K562 (cell line): ENCODE results near the gene CRABP2. TPM values are rescaled to one million over a fixed set of nuclear protein-coding genes. Genes with fewer than 3 reads are reported as not detected.

Experiments used
- ATAC-seq: fragments of 200-7000 bp; cut with Tn5 transposase; 3 replicates; pipeline ENCODE4 v1.9.1; 2020; ENCODE audit warnings: moderate library complexity
- BruUV-seq: library from RNA; stranded (reverse); fragments of 400-500 nt; replicated peaks from 2 replicates; lab custom pipeline; 2021; lab: Mats Ljungman, UMichigan
- CTCF ChIA-PET: fragments of 300-600 bp; formaldehyde crosslinking; extraction: SDS; loops from one replicate; lab custom pipeline; 2021; ENCODE audit warnings: low intra/inter-chr PET ratio; lab: Yijun Ruan, JAX
- POLR2A ChIA-PET: fragments of 300-600, 350-650 bp; sonication (Branson Sonifier 250); formaldehyde crosslinking; extraction: SDS; loops from one replicate; lab custom pipeline; 2021; ENCODE audit warnings: antibody characterized with exemption, inconsistent platforms; lab: Yijun Ruan, JAX
- DNase-seq, 4 experiments: peaks; one replicate each; pipeline versions ENCODE4 v3.0.0 to v3.0.0-alpha.2; 2011 to 2018; ENCODE audit warnings: low spot score in 3 of 4, mixed read lengths in 3 of 4; ENCODE audit errors: extremely low read depth in 1 of 4
- FAIRE-seq: peaks from 2 replicates; lab custom pipeline; 2011; peaks lifted over from hg19 to GRCh38; lab: Jason Lieb, UNC
- H2AFZ ChIP-seq: 2 replicates; pipeline ENCODE4 v1.6.0; 2011; ENCODE audit warnings: low read depth, low read length, control low read depth, inconsistent platforms
- H3K27ac ChIP-seq: fragments of 200-600 bp; 3 replicates; pipeline ENCODE4 v1.8.0; 2011; ENCODE audit warnings: low read depth, mild to moderate bottlenecking, control low read depth, inconsistent platforms, low read length, moderate library complexity, mixed read lengths; ENCODE audit errors: extremely low read depth
- H3K27me3 ChIP-seq, 2 experiments: fragments of 300-600 bp in 1 of 2; 2 replicates in 1 of 2; 3 replicates in 1 of 2; pipeline versions ENCODE4 v1.6.0 to v1.8.0; 2011; ENCODE audit warnings: inconsistent platforms in 2 of 2, low read length in 2 of 2, mild to moderate bottlenecking in 1 of 2, mixed read lengths in 1 of 2, moderate library complexity in 1 of 2; ENCODE audit not compliant: control insufficient read depth in 2 of 2, insufficient read depth in 2 of 2
- H3K36me3 ChIP-seq: fragments of 300-600 bp; 3 replicates; pipeline ENCODE4 v1.8.0; 2011; ENCODE audit warnings: mild to moderate bottlenecking, low read length, inconsistent platforms; ENCODE audit not compliant: control insufficient read depth, insufficient read depth
- H3K4me1 ChIP-seq, 2 experiments: fragments of 200-600 bp in 1 of 2; replicated peaks in 1 of 2; 2 replicates in 1 of 2; 3 replicates in 1 of 2; pipeline versions ENCODE4 v1.5.1 to v1.8.0; 2011; ENCODE audit warnings: inconsistent platforms in 2 of 2, low read length in 2 of 2, mild to moderate bottlenecking in 1 of 2, mixed read lengths in 1 of 2, moderate library complexity in 1 of 2; ENCODE audit not compliant: control insufficient read depth in 2 of 2, insufficient read depth in 2 of 2
- H3K4me2 ChIP-seq: 2 replicates; pipeline ENCODE4 v1.6.1; 2011; ENCODE audit warnings: low read length, control low read depth, inconsistent platforms, mixed read lengths; ENCODE audit not compliant: insufficient read depth
- H3K4me3 ChIP-seq: fragments of 200-600 bp; sonication (generic), shearing (Covaris generic); 2 replicates; pipeline ENCODE4 v1.5.1; 2016; ENCODE audit warnings: control low read depth, inconsistent platforms
- H3K79me2 ChIP-seq: fragments of 200-600 bp; 3 replicates; pipeline ENCODE4 v1.8.0; 2011; ENCODE audit warnings: low read length, inconsistent platforms; ENCODE audit not compliant: control insufficient read depth, insufficient read depth
- H3K9ac ChIP-seq, 2 experiments: 2 replicates each; pipeline versions ENCODE4 v1.6.0 to v1.6.1; 2011; ENCODE audit warnings: low read depth in 2 of 2, low read length in 2 of 2, control low read depth in 1 of 2, inconsistent platforms in 1 of 2, mild to moderate bottlenecking in 1 of 2, mixed read lengths in 1 of 2; ENCODE audit not compliant: insufficient read depth in 1 of 2
- H3K9me1 ChIP-seq: one replicate; pipeline ENCODE4 v1.6.0; 2011; ENCODE audit warnings: inconsistent platforms, mild to moderate bottlenecking, low read length, moderate library complexity; ENCODE audit not compliant: control insufficient read depth, insufficient read depth
- H3K9me3 ChIP-seq: replicated peaks from 2 replicates; pipeline ENCODE4 v1.5.1; 2011; ENCODE audit warnings: low read depth, low read length, inconsistent platforms; ENCODE audit not compliant: control insufficient read depth, insufficient read depth
- H4K20me1 ChIP-seq: replicated peaks from 2 replicates; pipeline ENCODE4 v1.6.1; 2011; ENCODE audit warnings: low read length, inconsistent platforms, mixed read lengths; ENCODE audit not compliant: control insufficient read depth, insufficient read depth
- CEBPG ChIP-seq, 3 experiments: fragments of 200-800 bp in 1 of 3; sonication (Bioruptor generic) in 1 of 3; sonication (generic) in 1 of 3; formaldehyde crosslinking in 1 of 3; IDR thresholded peaks in 2 of 3; conservative IDR thresholded peaks in 1 of 3; 2 replicates each; pipeline versions ENCODE4 v1.6.1 to v1.8.0; 2016 to 2022; ENCODE audit warnings: missing compliant biosample characterization in 2 of 3, missing genetic modification characterization in 2 of 3, mild to moderate bottlenecking in 1 of 3, missing genetic modification reagents in 1 of 3
- FOXP1 ChIP-seq: sonication (generic); formaldehyde crosslinking; IDR thresholded peaks from 2 replicates; pipeline ENCODE4 v1.8.0; 2022; ENCODE audit warnings: mild to moderate bottlenecking, missing genetic modification reagents
- GATAD2B ChIP-seq: fragments of 450-650 bp; IDR thresholded peaks from 2 replicates; pipeline ENCODE4 v1.6.1; 2017; ENCODE audit warnings: mild to moderate bottlenecking, borderline replicate concordance
- HNRNPLL ChIP-seq: fragments of 200-400 bp; formaldehyde crosslinking; IDR thresholded peaks from 2 replicates; pipeline ENCODE4 v1.6.1; 2017; ENCODE audit warnings: low read length, low read depth, mild to moderate bottlenecking; ENCODE audit not compliant: poor library complexity, severe bottlenecking
- KDM4B ChIP-seq, 2 experiments: fragments of 450-650 bp in 1 of 2; sonication (generic) in 1 of 2; IDR thresholded peaks; 2 replicates each; pipeline ENCODE4 v1.6.1; 2016 to 2017; ENCODE audit warnings: borderline replicate concordance in 2 of 2, antibody characterized with exemption in 1 of 2, low read depth in 1 of 2, mild to moderate bottlenecking in 1 of 2
- LCOR ChIP-seq: sonication (generic); formaldehyde crosslinking; IDR thresholded peaks from 2 replicates; pipeline ENCODE4 v1.8.0; 2022; ENCODE audit warnings: mild to moderate bottlenecking, missing genetic modification reagents
- NONO ChIP-seq, 2 experiments: fragments of 200-400 bp in 1 of 2; fragments of 450-650 bp in 1 of 2; formaldehyde crosslinking in 1 of 2; IDR thresholded peaks; 2 replicates each; pipeline ENCODE4 v1.6.1; 2017; ENCODE audit warnings: low read depth in 2 of 2, mild to moderate bottlenecking in 2 of 2, moderate library complexity in 2 of 2, low read length in 1 of 2
- PHF8 ChIP-seq: fragments of 200-600 bp; sonication (generic); IDR thresholded peaks from 2 replicates; pipeline ENCODE4 v1.6.1; 2012; ENCODE audit warnings: mixed run types, mild to moderate bottlenecking, inconsistent platforms, low read length, moderate library complexity, borderline replicate concordance
- POLR2H ChIP-seq: IDR thresholded peaks from 2 replicates; pipeline ENCODE4 v1.6.1; 2016; ENCODE audit warnings: missing genetic modification characterization, low read depth, mild to moderate bottlenecking, control low read depth, missing compliant biosample characterization, moderate library complexity
- PRPF4 ChIP-seq: fragments of 200-400 bp; formaldehyde crosslinking; IDR thresholded peaks from one replicate; pipeline ENCODE4 v1.6.1; 2017; ENCODE audit warnings: low read length, low read depth, mild to moderate bottlenecking; ENCODE audit not compliant: insufficient read depth, poor library complexity, severe bottlenecking
- RBFOX2 ChIP-seq: fragments of 200-400 bp; formaldehyde crosslinking; IDR thresholded peaks from 2 replicates; pipeline ENCODE4 v1.6.1; 2017; ENCODE audit warnings: low read depth, mild to moderate bottlenecking, low read length, moderate library complexity
- ZNF592 ChIP-seq: fragments of 450-650 bp; IDR thresholded peaks from 2 replicates; pipeline ENCODE4 v1.6.1; 2017; ENCODE audit warnings: antibody characterized with exemption, mild to moderate bottlenecking
- ZNF766 ChIP-seq: fragments of 200-800 bp; sonication (Bioruptor generic); conservative IDR thresholded peaks from 2 replicates; pipeline ENCODE4 v1.6.1; 2016; ENCODE audit warnings: missing genetic modification characterization, missing compliant biosample characterization
- WGBS: fragments of 100-300 bp; shearing (Covaris generic); methylation state at CpG from one replicate; pipeline ENCODE4 v1.1.6; 2016; ENCODE audit warnings: low coverage, mixed read lengths; ENCODE audit not compliant: insufficient coverage; ENCODE audit errors: missing lambda C conversion rate; 5-methylcytosine and 5-hydroxymethylcytosine counted together
- in situ Hi-C: fragments of 300-500 bp; cut with MboI; formaldehyde crosslinking; loops from 4 replicates; pipeline ENCODE4 v1.15.0; 2018; ENCODE audit warnings: inconsistent platforms, mixed read lengths
- intact Hi-C: fragments of 100-400 bp; cut with micrococcal nuclease; formaldehyde crosslinking; loops from 2 replicates; pipeline ENCODE4 v1.14.2; 2022
- polyA plus RNA-seq, 8 experiments: library from polyadenylated mRNA; depleted of rRNA in 4 of 8; stranded (reverse) in 5 of 8; unstranded in 3 of 8; fragments of >200 nt; fragmentation: Nextera tagmentation in 2 of 8; fragmentation: Illumina TruSeq in 1 of 8; extraction: Ambion mirVana in 2 of 8; extraction: Trizol in 1 of 8; gene quantifications; 2 replicates each; pipeline versions ENCODE4 v1.2.1 to v1.2.3, GENCODE V29; 2011 to 2014; ENCODE audit warnings: inconsistent platforms in 1 of 8, missing spikeins in 1 of 8
- total RNA-seq, 7 experiments: library from RNA; depleted of rRNA in 6 of 7; stranded (reverse); fragments of >200 nt in 6 of 7; fragmentation: Illumina TruSeq in 2 of 7; extraction: Trizol in 2 of 7; gene quantifications; 2 replicates each; pipeline versions ENCODE4 v1.2.1 to v1.2.3, GENCODE V29; 2011 to 2021; ENCODE audit warnings: low replicate concordance in 1 of 7
- TF ChIP-seq, protein P1 (sequence below), 2 experiments: fragments of 200-800 bp in 1 of 2; sonication (Bioruptor generic) in 1 of 2; sonication (generic) in 1 of 2; formaldehyde crosslinking in 1 of 2; IDR thresholded peaks in 1 of 2; conservative IDR thresholded peaks in 1 of 2; 2 replicates each; pipeline versions ENCODE4 v1.5.0 to v1.6.1; 2016 to 2020; ENCODE audit warnings: missing compliant biosample characterization in 1 of 2, missing genetic modification characterization in 1 of 2, missing genetic modification reagents in 1 of 2

The CRABP2 gene
- total and polyA plus RNA-seq, 9 of the 15 experiments (the other 6 are each of a cell fraction or from before 2014, with no cell fraction given) = 0.30 to 2.5 (median 0.82) TPM

GRCh38 chr1:156751451-156751756 lies 46.0 kb upstream of the CRABP2 start, which contains the start of gene HDGF:
TSS of gene HDGF (minus strand) at chr1:156751675. CDS start at chr1:156751429, 246 bp downstream.
- CTCF ChIA-PET = no interaction called here
- Histone ChIP-seq H3K4me1 (peaks cover 36 to 37% of the 10 kb centered on the region in 2 experiments), H3K9me1 (no peaks in the 10 kb centered on the region), H3K9ac (peak within 1 kb of the TSS; percentile 94 to 99), H3K9me3 (no peaks in the 10 kb centered on the region), H3K4me2 (peak within 1 kb of the TSS; percentile 97), H3K27ac (peak within 1 kb of the TSS; percentile 89), H4K20me1 (peaks cover 14% of the 10 kb centered on the region), H3K36me3 (peaks cover 29% of the 10 kb centered on the region; the same call in 2 of the 3 replicates), H3K79me2 (peaks cover 82% of the 10 kb centered on the region), H2AFZ (peak within 1 kb of the TSS; percentile 72), H3K27me3 (no peaks in the 10 kb centered on the region), H3K4me3 (peak within 1 kb of the TSS; percentile 95)
- intact Hi-C loops = loop anchor here (2.0 kb wide), 1 partner anchor 15 kb away; the partner anchor contains the start of gene PRCC
- POLR2A ChIA-PET = interaction anchor here (0.6 to 3.0 kb wide), 11 partner anchors 10 to 163 kb away, joined by 3 to 30 read pairs (median 5); partner anchors contain the start of genes METTL25B, MRPL24, NTRK1 and PRCC
- ATAC-seq (no peak), FAIRE-seq (no peak), DNase-seq (no peak)
- WGBS = 0% methylated on average over 25 of the region's 48 CpGs
- BruUV-seq = no TSS peak
- in situ Hi-C loops = no loop called here
- TF ChIP-seq PRPF4 = no peak
- TF ChIP-seq ZNF766 (CRISPR knock-in tag) = peak; percentile 43; the same call in 1 of the 2 replicates
- peak; percentile 20 for TF ChIP-seq HNRNPLL
- TF ChIP-seq RBFOX2 = peak; percentile 71
- TF ChIP-seq ZNF592 = 0 out of 2 replicates have a peak, but pooled peaks have one; percentile 29
- TF ChIP-seq, protein P1, sequence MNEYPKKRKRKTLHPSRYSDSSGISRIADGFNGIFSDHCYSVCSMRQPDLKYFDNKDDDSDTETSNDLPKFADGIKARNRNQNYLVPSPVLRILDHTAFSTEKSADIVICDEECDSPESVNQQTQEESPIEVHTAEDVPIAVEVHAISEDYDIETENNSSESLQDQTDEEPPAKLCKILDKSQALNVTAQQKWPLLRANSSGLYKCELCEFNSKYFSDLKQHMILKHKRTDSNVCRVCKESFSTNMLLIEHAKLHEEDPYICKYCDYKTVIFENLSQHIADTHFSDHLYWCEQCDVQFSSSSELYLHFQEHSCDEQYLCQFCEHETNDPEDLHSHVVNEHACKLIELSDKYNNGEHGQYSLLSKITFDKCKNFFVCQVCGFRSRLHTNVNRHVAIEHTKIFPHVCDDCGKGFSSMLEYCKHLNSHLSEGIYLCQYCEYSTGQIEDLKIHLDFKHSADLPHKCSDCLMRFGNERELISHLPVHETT (CRISPR knock-in tag; conservative IDR thresholded peaks at IDR 0.05 in 1 of 2, IDR thresholded peaks at IDR 0.05 in 1 of 2) = peak in 1 of 2 experiments; percentile 59; a peak in 2 of 4 replicates
- TF ChIP-seq KDM4B (IDR thresholded peaks at IDR 0.05; ENCODE audit: borderline replicate concordance in 2 of 2, low read depth in 1 of 2) = 0 out of 4 replicates have a peak, but pooled peaks of 1 of the 2 experiments have one; percentile 25
- TF ChIP-seq GATAD2B = peak; percentile 49; the same call in 1 of the 2 replicates
- TF ChIP-seq POLR2H = 0 out of 2 replicates have a peak, but pooled peaks have one; percentile 20
- 0 out of 2 replicates have a peak, but pooled peaks have one; percentile 36 for TF ChIP-seq LCOR (CRISPR knock-in tag)
- peak; percentile 53; the same call in 1 of the 2 replicates for TF ChIP-seq PHF8
- no peak for TF ChIP-seq CEBPG (CRISPR knock-in tag; IDR thresholded peaks at IDR 0.05)
- TF ChIP-seq CEBPG (tag; conservative IDR thresholded peaks at IDR 0.05 in 1 of 2, IDR thresholded peaks at IDR 0.05 in 1 of 2) = peak in 1 of 2 experiments; percentile 60; a peak in 2 of 4 replicates
- TF ChIP-seq NONO (IDR thresholded peaks at IDR 0.05; ENCODE audit: low read depth in 2 of 2, low read length in 1 of 2) = 0 out of 4 replicates have a peak, but pooled peaks of 1 of the 2 experiments have one; percentile 35
- TF ChIP-seq FOXP1 (CRISPR knock-in tag) = no peak
